NT2/D1 (cell line): Measurements from ENCODE around the gene TACC3.

Source experiments
- DNase-seq: peaks from one replicate; pipeline ENCODE4 v3.0.0-alpha.2; 2011; ENCODE audit warnings: low read depth, low spot score
- H3K27me3 ChIP-seq: 2 replicates; pipeline ENCODE4 v1.6.0; 2011; ENCODE audit warnings: mild to moderate bottlenecking; ENCODE audit not compliant: insufficient read length, insufficient read depth
- H3K36me3 ChIP-seq: 2 replicates; pipeline ENCODE4 v1.6.1; 2011; ENCODE audit warnings: mild to moderate bottlenecking, low read length, mixed read lengths; ENCODE audit not compliant: insufficient read depth, insufficient read length
- H3K4me1 ChIP-seq: 2 replicates; pipeline ENCODE4 v1.5.1; 2011; ENCODE audit not compliant: insufficient read depth, insufficient read length
- H3K4me3 ChIP-seq: 2 replicates; pipeline ENCODE4 v1.5.1; 2011; ENCODE audit warnings: low read depth; ENCODE audit not compliant: insufficient read length
- H3K9ac ChIP-seq: 2 replicates; pipeline ENCODE4 v1.6.0; 2011; ENCODE audit warnings: low read depth; ENCODE audit not compliant: insufficient read length
- H3K9me3 ChIP-seq: 2 replicates; pipeline ENCODE4 v1.5.1; 2011; ENCODE audit warnings: mild to moderate bottlenecking, low read length; ENCODE audit not compliant: insufficient read depth
- SUZ12 ChIP-seq: IDR thresholded peaks from 2 replicates; pipeline ENCODE4 v1.6.1; 2011; ENCODE audit not compliant: insufficient read length, insufficient read depth; ENCODE audit errors: extremely low read depth
- YY1 ChIP-seq: IDR thresholded peaks from 2 replicates; pipeline ENCODE4 v1.6.1; 2011; ENCODE audit not compliant: insufficient read length, insufficient read depth
- ZNF274 ChIP-seq: IDR thresholded peaks from 2 replicates; pipeline ENCODE4 v1.6.1; 2011; ENCODE audit warnings: mild to moderate bottlenecking, low read depth, low read length

TACC3 gene

DNA sequence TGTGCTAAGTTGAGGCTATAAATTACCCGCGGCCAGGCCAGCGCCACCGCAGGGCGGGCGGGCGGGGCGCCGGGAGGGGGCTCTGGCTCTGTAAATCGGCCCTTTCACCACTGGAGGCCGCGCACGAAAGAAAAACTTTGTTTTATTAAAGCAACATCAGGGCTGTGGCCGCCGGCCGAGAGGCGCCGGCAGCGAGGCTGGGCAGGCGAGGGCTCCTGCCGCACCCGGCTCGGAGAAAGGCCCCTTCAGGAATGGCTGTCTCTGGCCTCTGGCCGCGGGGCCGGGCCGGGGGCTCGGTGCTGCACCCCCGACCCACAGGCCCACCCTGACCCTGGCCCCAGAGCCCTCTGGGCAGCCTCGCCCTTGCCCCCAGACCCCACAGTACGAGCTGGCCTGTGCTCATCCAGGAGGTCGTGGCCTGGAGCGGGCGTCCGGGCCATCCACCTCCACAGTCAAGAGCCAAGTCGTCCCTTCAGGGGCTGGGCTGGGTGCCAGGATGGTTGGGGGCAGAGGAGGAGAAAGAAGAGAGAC, 42.3 kb downstream of the TACC3 start:
- DNase-seq: no peak
- Histone ChIP-seq H3K9me3 (no peaks in the 10 kb centered on the region), H3K36me3 (no peaks in the 10 kb centered on the region), H3K4me3 (no peak overlapping the region), H3K4me1 (peaks cover 46% of the 10 kb centered on the region), H3K27me3 (peaks cover 5% of the 10 kb centered on the region), H3K9ac (peak overlapping the region; percentile 21)
- TF ChIP-seq SUZ12: no peak
- TF ChIP-seq YY1: no peak
- no peak for TF ChIP-seq ZNF274

DNA sequence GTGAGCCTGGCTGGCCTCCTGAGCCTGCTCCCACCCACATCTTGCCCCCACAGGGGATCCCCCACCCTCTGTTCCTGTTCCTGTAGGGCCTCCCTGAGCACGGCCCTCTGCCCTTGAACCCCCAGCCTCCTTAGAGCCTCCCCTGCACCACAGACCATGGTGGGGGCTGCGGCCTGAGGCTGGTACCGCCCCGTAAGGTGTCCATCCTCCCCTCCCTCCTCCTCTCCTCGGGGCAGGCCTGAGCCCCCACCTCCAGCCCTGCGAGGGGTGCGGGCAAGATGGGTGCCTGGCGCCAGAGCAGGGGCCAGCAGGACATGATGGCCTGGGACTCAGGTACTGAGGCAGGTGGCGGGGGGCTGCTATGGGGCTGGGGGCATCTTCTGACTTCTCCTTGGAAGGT, 43.3 kb downstream of the TACC3 start:
- Histone ChIP-seq H3K27me3 (peaks cover 5% of the 10 kb centered on the region), H3K9me3 (no peaks in the 10 kb centered on the region), H3K4me3 (no peak overlapping the region), H3K9ac (no peak overlapping the region), H3K4me1 (peaks cover 48% of the 10 kb centered on the region), H3K36me3 (no peaks in the 10 kb centered on the region)
- DNase-seq: no peak
- TF ChIP-seq ZNF274 (no peak), SUZ12 (no peak), YY1 (no peak)

DNA sequence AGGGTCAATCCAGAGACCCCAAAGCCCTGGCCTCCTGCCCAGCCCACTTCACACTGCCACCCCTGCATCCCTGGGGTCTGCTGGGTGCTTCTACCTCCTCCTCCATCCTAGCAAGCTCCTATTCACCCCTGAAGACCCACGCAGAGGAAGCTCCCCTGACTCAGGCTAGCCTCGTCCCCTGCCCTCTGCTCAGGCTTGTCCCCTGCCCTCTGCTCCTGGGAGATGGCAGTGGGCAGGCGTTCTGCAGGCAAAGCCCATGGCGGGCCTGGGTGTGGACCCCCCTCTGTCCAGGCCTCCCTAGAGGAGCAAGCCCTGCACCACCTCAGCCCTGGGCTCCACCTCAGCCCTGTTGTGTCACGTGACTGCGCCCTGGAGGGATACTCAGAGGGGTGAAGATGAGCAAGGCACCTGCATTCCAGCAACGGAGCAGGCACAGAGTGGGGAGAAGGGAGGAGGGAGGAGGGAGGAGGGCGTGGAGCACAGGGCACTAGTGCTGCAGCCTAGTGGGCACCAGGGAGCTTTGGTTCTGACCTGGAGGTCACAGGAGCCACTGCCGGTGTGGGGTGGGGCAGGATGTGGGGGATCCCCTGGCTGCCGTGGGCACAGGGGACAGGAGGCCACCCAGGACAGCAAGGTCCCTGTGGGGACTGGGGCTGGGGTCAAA, 44.2 kb downstream of the TACC3 start:
- no peak for DNase-seq
- Histone ChIP-seq H3K4me3 (no peak overlapping the region), H3K36me3 (no peaks in the 10 kb centered on the region), H3K9ac (peak overlapping the region; percentile 89), H3K4me1 (peaks cover 41% of the 10 kb centered on the region), H3K27me3 (peaks cover 5% of the 10 kb centered on the region), H3K9me3 (no peaks in the 10 kb centered on the region)
- TF ChIP-seq ZNF274 (no peak), SUZ12 (no peak), YY1 (no peak)

DNA sequence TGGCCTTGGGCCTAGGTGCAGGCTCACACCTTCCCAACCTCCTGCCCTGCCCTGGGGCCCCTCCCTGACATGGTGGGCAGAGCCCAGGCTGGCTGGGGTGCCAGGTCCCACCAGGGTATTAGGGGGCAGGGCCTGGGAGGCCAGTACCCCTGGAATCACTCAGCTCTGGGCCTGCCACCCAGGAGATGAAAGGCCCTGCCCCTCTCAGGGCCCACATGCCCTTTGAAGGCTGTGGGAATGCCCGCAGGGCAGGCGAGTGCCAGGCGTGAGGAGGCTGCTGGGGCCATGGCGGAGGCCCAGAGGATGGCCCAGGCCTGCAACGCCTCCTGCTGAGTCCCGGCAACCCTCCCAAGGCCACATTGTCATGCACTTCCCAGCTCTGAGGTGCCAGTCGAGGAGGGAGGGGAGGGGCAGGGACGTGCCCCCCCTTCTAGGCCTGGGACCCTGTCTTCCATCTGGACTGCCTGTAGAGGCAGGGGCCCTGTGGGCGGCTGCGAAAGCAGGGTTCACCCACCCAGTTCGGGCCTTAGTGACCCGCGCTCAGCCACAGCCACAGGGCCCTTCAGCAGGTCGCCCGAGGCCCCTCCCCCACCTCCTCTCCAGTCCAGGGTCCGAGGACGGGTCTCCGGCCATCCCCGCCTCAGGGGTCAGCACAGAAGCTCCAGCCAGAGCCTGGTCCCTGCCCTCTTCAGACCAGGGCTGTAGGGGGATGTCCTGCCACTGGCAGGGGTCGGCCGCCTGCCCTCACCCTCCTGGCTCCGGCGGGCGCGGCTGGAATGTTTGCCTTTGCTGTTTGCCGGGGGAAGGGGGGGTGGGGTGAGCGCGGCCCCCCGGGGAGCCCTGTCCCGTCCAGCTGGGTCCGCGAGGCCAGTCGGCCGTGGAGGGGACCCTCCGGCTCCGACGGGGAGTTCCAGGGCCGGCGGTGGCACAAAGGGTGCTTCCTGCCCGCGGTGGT, 45.1 kb downstream of the TACC3 start:
- H3K4me1 ChIP-seq: peaks cover 48% of the 10 kb centered on the region
- H3K9me3 ChIP-seq: no peaks in the 10 kb centered on the region
- DNase-seq: no peak
- H3K27me3 ChIP-seq: peaks cover 5% of the 10 kb centered on the region
- TF ChIP-seq YY1 (no peak), ZNF274 (no peak), SUZ12 (no peak)
- peak overlapping the region; percentile 42 for H3K4me3 ChIP-seq
- H3K9ac ChIP-seq: peak overlapping the region; percentile 89
- H3K36me3 ChIP-seq: no peaks in the 10 kb centered on the region

GRCh38 chr4:1767061-1767769, 45.9 kb downstream of the TACC3 start:
- peaks cover 4% of the 10 kb centered on the region for H3K27me3 ChIP-seq
- peaks cover 52% of the 10 kb centered on the region for H3K4me1 ChIP-seq
- H3K4me3 ChIP-seq: peak overlapping the region; percentile 42
- peak overlapping the region; percentile 89 for H3K9ac ChIP-seq
- H3K9me3 ChIP-seq: no peaks in the 10 kb centered on the region
- DNase-seq: peak; percentile 65
- TF ChIP-seq SUZ12 (no peak), YY1 (no peak), ZNF274 (no peak)
- no peaks in the 10 kb centered on the region for H3K36me3 ChIP-seq

GRCh38 chr4:1767770-1768366, 46.5 kb downstream of the TACC3 start:
- peak overlapping the region; percentile 24 for H3K4me3 ChIP-seq
- H3K27me3 ChIP-seq: no peaks in the 10 kb centered on the region
- peaks cover 47% of the 10 kb centered on the region for H3K4me1 ChIP-seq
- no peaks in the 10 kb centered on the region for H3K36me3 ChIP-seq
- DNase-seq: peak; percentile 74
- no peaks in the 10 kb centered on the region for H3K9me3 ChIP-seq
- no peak for TF ChIP-seq ZNF274
- TF ChIP-seq SUZ12: no peak
- TF ChIP-seq YY1: no peak
- H3K9ac ChIP-seq: peak overlapping the region; percentile 83
